GM21515 (cell line): ENCODE measurements around the gene URGCP.
"Not testable (repeated sequence)": the region's sequence is repeated elsewhere in the genome, so short reads cannot be mapped to it uniquely, and the experiment has no call there.

Experiments
- ATAC-seq: cut with Tn5 transposase; IDR thresholded peaks from one replicate; pipeline ENCODE4 v1.9.1; 2021; ENCODE audit not compliant: unreplicated experiment

URGCP gene

GRCh38 chr7:43843296-43843695, 63.1 kb downstream of the URGCP start:
- ATAC-seq, result no peak

DNA sequence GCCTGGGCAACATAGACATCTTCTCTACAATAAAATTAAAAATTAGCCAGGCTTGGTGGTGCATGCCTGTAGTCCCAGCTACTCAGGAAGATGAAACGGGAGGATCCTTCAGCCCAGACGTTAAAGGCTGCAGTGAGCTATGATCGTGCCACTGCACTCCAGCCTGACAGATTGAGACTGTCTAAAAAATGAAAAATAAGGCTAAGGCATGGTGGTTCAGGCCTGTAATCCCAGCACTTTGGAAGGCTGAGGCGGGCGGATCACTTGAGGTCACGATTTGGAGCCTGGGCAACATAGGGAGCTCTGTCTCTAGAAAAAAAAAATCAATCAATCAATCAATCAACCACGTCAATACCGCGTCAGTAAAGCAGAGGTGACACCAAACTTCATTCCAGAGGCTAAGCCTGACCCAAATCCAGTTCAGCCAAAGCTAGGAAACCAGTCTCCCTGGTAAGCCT, 68.2 kb downstream of the URGCP start:
- ATAC-seq, result no peak

DNA sequence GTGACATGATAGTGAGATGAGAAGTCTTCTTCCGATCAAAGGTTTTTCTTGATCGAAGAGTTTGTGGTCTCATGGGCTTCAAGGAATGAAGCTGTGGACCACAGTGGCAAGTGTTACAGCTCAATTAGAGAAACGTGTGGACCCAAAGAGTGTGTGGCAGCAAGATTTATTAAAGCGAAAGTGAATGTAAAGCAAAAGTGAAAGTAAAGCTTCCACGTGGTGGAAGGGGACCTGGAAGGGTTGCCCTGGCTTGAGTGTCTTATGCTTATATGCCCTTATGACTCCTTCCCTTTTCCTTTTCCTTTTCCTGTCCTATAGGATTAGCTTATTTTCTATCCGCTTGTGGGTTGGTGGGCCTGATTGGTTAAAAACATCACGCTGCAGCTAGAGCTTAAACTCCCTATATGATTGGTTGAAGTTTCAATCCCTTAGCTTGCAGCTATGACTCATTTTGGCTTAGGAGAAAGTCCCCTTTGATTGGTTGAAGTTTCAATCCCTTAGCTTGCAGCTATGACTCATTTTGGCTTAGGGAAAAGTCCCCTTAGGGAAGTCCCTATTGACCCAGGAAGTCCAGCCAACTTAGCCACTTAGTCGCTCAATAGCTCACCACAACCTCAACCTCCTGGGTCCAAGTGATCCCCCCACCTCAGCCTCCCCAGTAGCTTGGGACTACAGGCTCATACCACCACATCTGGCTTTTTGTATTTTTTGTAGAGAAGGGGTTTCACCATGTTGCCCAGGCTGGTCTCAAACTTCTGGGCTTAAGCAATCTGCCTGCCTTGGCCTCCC, 71.7 kb downstream of the URGCP start:
- ATAC-seq, result peak; percentile 44

DNA sequence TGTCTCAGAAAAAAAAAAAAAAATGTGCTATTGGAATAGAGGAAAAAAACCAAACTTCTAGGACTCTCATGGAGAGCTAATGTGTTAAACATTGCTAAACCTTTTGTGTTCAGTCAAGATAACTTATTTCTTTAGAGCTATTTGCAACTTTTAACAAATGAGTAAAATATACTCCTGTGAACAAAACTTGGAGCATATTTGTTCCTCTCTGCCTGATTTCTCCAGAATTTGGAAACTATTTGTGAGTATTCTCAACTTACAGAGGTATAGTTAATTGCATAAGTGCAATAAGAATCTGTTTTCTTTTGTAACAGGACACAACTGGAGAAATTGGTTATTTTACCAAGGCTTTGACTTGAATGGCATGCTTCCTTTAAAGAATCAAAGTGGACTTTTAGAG, 75.5 kb downstream of the URGCP start:
- not testable (repeated sequence) for ATAC-seq
